OCI-LY3 (cell line): ENCODE results near the gene PGLYRP4.
"Not testable (repeated sequence)": the region's sequence is repeated elsewhere in the genome, so short reads cannot be mapped to it uniquely, and the experiment has no call there.

Experiments used
- H2AFZ ChIP-seq: fragments of 200-600, 300-600 bp; shearing (Covaris generic); 2 replicates; pipeline ENCODE4 v1.6.0; 2014; ENCODE audit warnings: antibody characterized with exemption, low read depth, low read length
- H3K27ac ChIP-seq: fragments of 200-600, 300-600 bp; sonication (generic); 2 replicates; pipeline ENCODE4 v1.5.1; 2014; ENCODE audit warnings: mild to moderate bottlenecking, low read length, moderate library complexity, mixed read lengths
- H3K27me3 ChIP-seq: fragments of 200-600, 300-600 bp; sonication (generic); 2 replicates; pipeline ENCODE4 v1.6.1; 2014; ENCODE audit warnings: low read depth, low read length, mixed read lengths
- H3K36me3 ChIP-seq: fragments of 200-600, 300-600 bp; sonication (generic); replicated peaks from 2 replicates; pipeline ENCODE3; 2014; ENCODE audit warnings: low read depth, low read length, mixed read lengths
- H3K4me1 ChIP-seq: fragments of 300-600, 200-600 bp; sonication (generic); 2 replicates; pipeline ENCODE4 v1.6.1; 2014; ENCODE audit warnings: low read length, mixed read lengths
- H3K4me2 ChIP-seq: fragments of 200-600, 300-600 bp; sonication (generic); 2 replicates; pipeline ENCODE4 v1.6.1; 2014; ENCODE audit warnings: low read length, mixed read lengths
- H3K4me3 ChIP-seq: fragments of 300-600, 200-600 bp; sonication (generic); 2 replicates; pipeline ENCODE4 v1.5.1; 2014; ENCODE audit warnings: antibody characterized with exemption, mild to moderate bottlenecking, low read length, moderate library complexity
- H3K79me2 ChIP-seq: fragments of 300-600, 200-600 bp; shearing (Covaris generic); 2 replicates; pipeline ENCODE4 v1.6.1; 2014; ENCODE audit warnings: mild to moderate bottlenecking, low read length, mixed read lengths
- H3K9ac ChIP-seq: fragments of 300-600, 200-600 bp; shearing (Covaris generic); 2 replicates; pipeline ENCODE4 v1.6.0; 2014; ENCODE audit warnings: mild to moderate bottlenecking, low read length, moderate library complexity
- H3K9me3 ChIP-seq: fragments of 200-600, 300-600 bp; shearing (Covaris generic); 2 replicates; pipeline ENCODE4 v1.6.1; 2014; ENCODE audit warnings: low read length, mixed read lengths; ENCODE audit not compliant: insufficient read depth
- H4K20me1 ChIP-seq: fragments of 200-600, 300-600 bp; sonication (generic); 2 replicates; pipeline ENCODE4 v1.6.1; 2016; ENCODE audit warnings: low read length, mixed read lengths; ENCODE audit not compliant: insufficient read depth
- CTCF ChIP-seq: fragments of 200-600, 300-600 bp; sonication (generic); IDR thresholded peaks from 2 replicates; pipeline ENCODE4 v1.5.1; 2014; ENCODE audit warnings: antibody characterized with exemption, low read length, low read depth
- EZH2phosphoT487 ChIP-seq: fragments of 200-600 bp; shearing (Covaris generic); IDR thresholded peaks from 2 replicates; pipeline ENCODE4 v1.6.1; 2018; ENCODE audit warnings: antibody characterized with exemption, mixed run types, low read depth

The PGLYRP4 gene

DNA sequence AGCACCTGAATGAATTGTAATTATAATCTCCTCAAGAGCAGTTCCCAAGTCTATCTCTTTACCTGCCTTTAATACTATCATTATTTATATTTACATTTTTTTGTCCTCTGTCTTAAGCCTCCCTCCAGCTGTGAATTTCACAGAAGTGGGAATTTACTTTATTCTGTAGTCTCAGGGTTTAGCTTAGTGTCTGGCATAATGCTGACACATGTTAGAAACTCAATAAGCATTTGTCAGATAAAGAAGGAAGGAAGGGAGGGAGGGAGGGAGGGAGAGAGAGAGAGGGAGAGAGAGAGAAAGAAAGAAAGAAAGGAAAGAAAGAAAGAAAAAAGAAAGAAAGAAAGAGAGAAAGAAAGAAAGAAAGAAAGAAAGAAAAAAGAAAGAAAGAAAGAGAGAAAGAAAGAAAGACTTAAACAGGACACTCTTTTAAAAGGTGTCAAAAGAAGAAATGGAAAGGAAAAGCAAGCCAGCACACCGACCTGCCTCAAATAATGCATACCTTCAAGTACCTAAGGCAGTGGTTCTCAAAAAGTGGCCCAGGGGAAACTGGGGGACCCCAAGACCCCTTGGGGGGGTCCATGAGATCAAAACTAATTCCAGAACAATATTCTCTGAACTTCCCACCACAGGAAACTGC lies 1.8 kb upstream of the PGLYRP4 start:
- peaks cover 27% of the 10 kb centered on the region for H3K27me3 ChIP-seq
- H3K4me1 ChIP-seq = peaks cover 59% of the 10 kb centered on the region

GRCh38 chr1:153349363-153350320 lies 1.0 kb upstream of the PGLYRP4 start:
- no peaks in the 10 kb centered on the region for H3K36me3 ChIP-seq
- no peaks in the 10 kb centered on the region for H3K79me2 ChIP-seq
- H3K4me1 ChIP-seq = peaks cover 67% of the 10 kb centered on the region
- peak overlapping the region; percentile 52 for H3K4me3 ChIP-seq
- TF ChIP-seq CTCF (no peak), EZH2phosphoT487 (no peak)
- peak overlapping the region; percentile 32 for H3K9ac ChIP-seq
- no peak overlapping the region for H3K27ac ChIP-seq
- H3K27me3 ChIP-seq = peaks cover 24% of the 10 kb centered on the region
- H2AFZ ChIP-seq = 0 out of 2 replicates have a peak overlapping the region, but pooled peaks have one; percentile 24
- H3K4me2 ChIP-seq = peak overlapping the region; percentile 71
- no peaks in the 10 kb centered on the region; the same call in 1 of the 2 replicates for H4K20me1 ChIP-seq
- no peaks in the 10 kb centered on the region for H3K9me3 ChIP-seq

More for the DNA sequence above, 1.8 kb upstream of the PGLYRP4 start:
- H3K79me2 ChIP-seq = no peaks in the 10 kb centered on the region
- H3K9me3 ChIP-seq = no peaks in the 10 kb centered on the region
- H3K4me3 ChIP-seq = peak overlapping the region; percentile 52
- H4K20me1 ChIP-seq = no peaks in the 10 kb centered on the region; the same call in 1 of the 2 replicates
- TF ChIP-seq EZH2phosphoT487 = no peak
- no peak for TF ChIP-seq CTCF
- no peaks in the 10 kb centered on the region for H3K36me3 ChIP-seq
- H2AFZ ChIP-seq = no peak overlapping the region
- H3K4me2 ChIP-seq = peak overlapping the region; percentile 71
- no peak overlapping the region for H3K27ac ChIP-seq
- H3K9ac ChIP-seq = peak overlapping the region; percentile 32; the same call in 1 of the 2 replicates

GRCh38 chr1:153347856-153348255 lies 785 bp downstream of the PGLYRP4 start:
- peaks cover 20% of the 10 kb centered on the region for H3K27me3 ChIP-seq
- no peaks in the 10 kb centered on the region for H3K79me2 ChIP-seq

DNA sequence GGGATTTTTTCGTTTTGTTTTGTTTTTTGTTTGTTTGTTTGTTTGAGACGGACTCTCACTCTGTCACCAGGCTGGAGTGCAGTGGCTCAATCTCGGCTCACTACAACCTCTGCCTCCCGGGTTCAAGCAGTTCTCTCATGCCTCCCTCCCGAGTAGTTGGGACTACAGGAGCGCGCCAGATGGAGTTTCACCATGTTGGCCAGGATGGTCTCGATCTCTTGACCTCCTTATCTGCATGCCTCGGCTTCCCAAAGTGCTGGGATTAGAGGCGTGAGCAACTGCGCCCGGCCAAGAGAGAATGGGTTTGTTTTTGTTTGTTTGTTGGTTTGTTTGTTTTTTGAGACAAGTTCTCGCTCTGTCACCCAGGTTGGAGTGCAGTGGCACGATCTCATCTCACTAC lies 1.6 kb downstream of the PGLYRP4 start:
- not testable (repeated sequence) for H3K9me3 ChIP-seq, H3K79me2 ChIP-seq, H3K27ac ChIP-seq, H3K4me3 ChIP-seq, H3K9ac ChIP-seq, H3K36me3 ChIP-seq, H4K20me1 ChIP-seq, H2AFZ ChIP-seq
- Histone ChIP-seq H3K4me1 (peaks cover 83% of the 10 kb centered on the region), H3K27me3 (peaks cover 17% of the 10 kb centered on the region), H3K4me2 (peak overlapping the region; percentile 86; the same call in 1 of the 2 replicates)

More at GRCh38 chr1:153347856-153348255, 785 bp downstream of the PGLYRP4 start:
- no peaks in the 10 kb centered on the region for H3K9me3 ChIP-seq
- H3K4me1 ChIP-seq = peaks cover 84% of the 10 kb centered on the region
- H3K27ac ChIP-seq = no peak overlapping the region
- H3K9ac ChIP-seq = no peak overlapping the region
- H3K36me3 ChIP-seq = no peaks in the 10 kb centered on the region
- no peak overlapping the region for H2AFZ ChIP-seq
- peak overlapping the region; percentile 3; the same call in 1 of the 2 replicates for H3K4me2 ChIP-seq
- TF ChIP-seq EZH2phosphoT487 = no peak
- no peak for TF ChIP-seq CTCF
- H4K20me1 ChIP-seq = no peaks in the 10 kb centered on the region; the same call in 1 of the 2 replicates
- no peak overlapping the region for H3K4me3 ChIP-seq
